K562 (cell line): ENCODE measurements around the gene VPS18. TPM values are rescaled to one million over a fixed set of nuclear protein-coding genes. Genes with fewer than 3 reads are reported as not detected.
A peak's percentile ranks its signal among the peaks of the same experiment; 100 is the strongest.

Experiments used
- ARHGAP35 ChIP-seq: fragments of 450-650 bp; IDR thresholded peaks from 2 replicates; pipeline ENCODE4 v1.6.1; 2018; ENCODE audit not compliant: partially characterized antibody
- ATF7 ChIP-seq: fragments of 450-650 bp; IDR thresholded peaks from 2 replicates; pipeline ENCODE4 v1.7.1; 2014; ENCODE audit warnings: mild to moderate bottlenecking, moderate library complexity
- CGGBP1 ChIP-seq: fragments of 250-450 bp; sonication (Bioruptor Pico); IDR thresholded peaks from 2 replicates; pipeline ENCODE4 v1.9.0; 2021; ENCODE audit warnings: mild to moderate bottlenecking
- FOS ChIP-seq: IDR thresholded peaks from 3 replicates; pipeline ENCODE4 v1.6.1; 2011; ENCODE audit not compliant: insufficient read length; ENCODE audit errors: extremely low read depth
- FOXK1 ChIP-seq: sonication (generic); formaldehyde crosslinking; IDR thresholded peaks from 2 replicates; pipeline ENCODE4 v1.8.0; 2022; ENCODE audit warnings: missing genetic modification reagents, mild to moderate bottlenecking, borderline replicate concordance
- FOXO4 ChIP-seq: fragments of 450-650 bp; formaldehyde crosslinking; IDR thresholded peaks from 2 replicates; pipeline ENCODE4 v1.4.0; 2020; ENCODE audit warnings: mild to moderate bottlenecking, moderate library complexity
- HNRNPH1 ChIP-seq: fragments of 200-400 bp; formaldehyde crosslinking; optimal IDR thresholded peaks from 2 replicates; pipeline ENCODE3; 2017; ENCODE audit warnings: low read depth, mild to moderate bottlenecking, low read length, moderate library complexity
- PRPF4 ChIP-seq: fragments of 200-400 bp; formaldehyde crosslinking; IDR thresholded peaks from one replicate; pipeline ENCODE4 v1.6.1; 2017; ENCODE audit warnings: low read length, low read depth, mild to moderate bottlenecking; ENCODE audit not compliant: insufficient read depth, poor library complexity, severe bottlenecking
- PTRF ChIP-seq: fragments of 450-650 bp; IDR thresholded peaks from 2 replicates; pipeline ENCODE4 v1.6.1; 2016; ENCODE audit warnings: mild to moderate bottlenecking, missing genetic modification characterization, missing compliant biosample characterization
- RAD51 ChIP-seq: fragments of 450-650 bp; IDR thresholded peaks from 2 replicates; pipeline ENCODE4 v1.7.1; 2016; ENCODE audit warnings: low read depth, mild to moderate bottlenecking, borderline replicate concordance
- SAP30 ChIP-seq: fragments of 200-600 bp; sonication (generic); IDR thresholded peaks from 2 replicates; pipeline ENCODE4 v1.6.1; 2012; ENCODE audit warnings: borderline replicate concordance, low read depth, mild to moderate bottlenecking, moderate library complexity, low read length, control low read depth, inconsistent platforms; ENCODE audit not compliant: insufficient read depth, poor library complexity, severe bottlenecking
- SMAD1 ChIP-seq: fragments of 150-350 bp; IDR thresholded peaks from 2 replicates; pipeline ENCODE4 v1.6.1; 2014; ENCODE audit warnings: low read length, low read depth; ENCODE audit not compliant: partially characterized antibody
- ZBTB12 ChIP-seq: fragments of 250-450 bp; sonication (Bioruptor Pico); IDR thresholded peaks from 2 replicates; pipeline ENCODE4 v1.4.0; 2020
- ZFP30 ChIP-seq: fragments of 250-450 bp; sonication (Bioruptor Pico); IDR thresholded peaks from 2 replicates; pipeline ENCODE4 v1.8.0; 2022; ENCODE audit warnings: moderate library complexity, mild to moderate bottlenecking, inconsistent platforms, borderline replicate concordance
- polyA plus RNA-seq, 8 experiments: library from polyadenylated mRNA; depleted of rRNA in 4 of 8; stranded (reverse) in 5 of 8; unstranded in 3 of 8; fragments of >200 nt; fragmentation: Nextera tagmentation in 2 of 8; fragmentation: Illumina TruSeq in 1 of 8; extraction: Ambion mirVana in 2 of 8; extraction: Trizol in 1 of 8; gene quantifications; 2 replicates each; pipeline versions ENCODE4 v1.2.1 to v1.2.3, GENCODE V29; 2011 to 2014; ENCODE audit warnings: inconsistent platforms in 1 of 8, missing spikeins in 1 of 8
- total RNA-seq, 7 experiments: library from RNA; depleted of rRNA in 6 of 7; stranded (reverse); fragments of >200 nt in 6 of 7; fragmentation: Illumina TruSeq in 2 of 7; extraction: Trizol in 2 of 7; gene quantifications; 2 replicates each; pipeline versions ENCODE4 v1.2.1 to v1.2.3, GENCODE V29; 2011 to 2021; ENCODE audit warnings: low replicate concordance in 1 of 7
- TF ChIP-seq, protein P1 (sequence below), 2 experiments: fragments of 450-650 bp; formaldehyde crosslinking in 1 of 2; IDR thresholded peaks; 2 replicates each; pipeline versions ENCODE4 v1.4.0 to v1.6.1; 2014 to 2020; ENCODE audit warnings: mild to moderate bottlenecking in 2 of 2, borderline replicate concordance in 1 of 2, low read depth in 1 of 2

Gene VPS18
- total and polyA plus RNA-seq, 9 of the 15 experiments (the other 6 are each of a cell fraction or from before 2014, with no cell fraction given): 0.73 to 19.9 (median 8.5) TPM

GRCh38 chr15:40873694-40874561, 20.3 kb upstream of the VPS18 start, which contains the start of gene RHOV (continued):
- TF ChIP-seq, protein P1, sequence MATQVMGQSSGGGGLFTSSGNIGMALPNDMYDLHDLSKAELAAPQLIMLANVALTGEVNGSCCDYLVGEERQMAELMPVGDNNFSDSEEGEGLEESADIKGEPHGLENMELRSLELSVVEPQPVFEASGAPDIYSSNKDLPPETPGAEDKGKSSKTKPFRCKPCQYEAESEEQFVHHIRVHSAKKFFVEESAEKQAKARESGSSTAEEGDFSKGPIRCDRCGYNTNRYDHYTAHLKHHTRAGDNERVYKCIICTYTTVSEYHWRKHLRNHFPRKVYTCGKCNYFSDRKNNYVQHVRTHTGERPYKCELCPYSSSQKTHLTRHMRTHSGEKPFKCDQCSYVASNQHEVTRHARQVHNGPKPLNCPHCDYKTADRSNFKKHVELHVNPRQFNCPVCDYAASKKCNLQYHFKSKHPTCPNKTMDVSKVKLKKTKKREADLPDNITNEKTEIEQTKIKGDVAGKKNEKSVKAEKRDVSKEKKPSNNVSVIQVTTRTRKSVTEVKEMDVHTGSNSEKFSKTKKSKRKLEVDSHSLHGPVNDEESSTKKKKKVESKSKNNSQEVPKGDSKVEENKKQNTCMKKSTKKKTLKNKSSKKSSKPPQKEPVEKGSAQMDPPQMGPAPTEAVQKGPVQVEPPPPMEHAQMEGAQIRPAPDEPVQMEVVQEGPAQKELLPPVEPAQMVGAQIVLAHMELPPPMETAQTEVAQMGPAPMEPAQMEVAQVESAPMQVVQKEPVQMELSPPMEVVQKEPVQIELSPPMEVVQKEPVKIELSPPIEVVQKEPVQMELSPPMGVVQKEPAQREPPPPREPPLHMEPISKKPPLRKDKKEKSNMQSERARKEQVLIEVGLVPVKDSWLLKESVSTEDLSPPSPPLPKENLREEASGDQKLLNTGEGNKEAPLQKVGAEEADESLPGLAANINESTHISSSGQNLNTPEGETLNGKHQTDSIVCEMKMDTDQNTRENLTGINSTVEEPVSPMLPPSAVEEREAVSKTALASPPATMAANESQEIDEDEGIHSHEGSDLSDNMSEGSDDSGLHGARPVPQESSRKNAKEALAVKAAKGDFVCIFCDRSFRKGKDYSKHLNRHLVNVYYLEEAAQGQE (IDR thresholded peaks at IDR 0.05; ENCODE audit: borderline replicate concordance): peak; percentile 18; the same call in 1 of the 2 replicates
- TF ChIP-seq, protein P1 (CRISPR knock-in tag; IDR thresholded peaks at IDR 0.05; ENCODE audit: low read depth): no peak
- no peak for TF ChIP-seq FOXK1 (CRISPR knock-in tag)
- TF ChIP-seq ATF7: 0 out of 2 replicates have a peak, but pooled peaks have one; percentile 20
- TF ChIP-seq FOS: no peak
- TF ChIP-seq SAP30: no peak
- TF ChIP-seq HNRNPH1: no peak
- no peak for TF ChIP-seq CGGBP1 (CRISPR knock-in tag)
- no peak for TF ChIP-seq PRPF4
- no peak for TF ChIP-seq FOXO4 (CRISPR knock-in tag)
- no peak for TF ChIP-seq RAD51
- no peak for TF ChIP-seq ZBTB12 (CRISPR knock-in tag)
- TF ChIP-seq PTRF (tag): no peak
- TF ChIP-seq SMAD1: no peak
- TF ChIP-seq ZFP30 (CRISPR knock-in tag): no peak
- no peak for TF ChIP-seq ARHGAP35
